A673 (cell line): ENCODE data around the gene PIK3AP1. TPM values are rescaled to one million over a fixed set of nuclear protein-coding genes. Genes with fewer than 3 reads are reported as not detected.

ENCODE experiments used
- BruUV-seq: library from RNA; stranded (reverse); fragments of 400-500 nt; replicated peaks from 2 replicates; lab custom pipeline; 2021; lab: Mats Ljungman, UMichigan
- CTCF ChIA-PET: fragments of 300-600 bp; sonication (Branson Sonifier 250); formaldehyde crosslinking; loops from one replicate; lab custom pipeline; 2022; ENCODE audit warnings: antibody characterized with exemption; lab: Charles Lee
- POLR2A ChIA-PET: fragments of 300-600 bp; sonication (Branson Sonifier 250); formaldehyde crosslinking; loops from one replicate; lab custom pipeline; 2022; ENCODE audit warnings: antibody characterized with exemption; ENCODE audit not compliant: low non-redundant PET; lab: Charles Lee
- DNase-seq: peaks from one replicate; pipeline ENCODE4 v3.0.0-alpha.2; 2015; ENCODE audit warnings: low spot score
- H3K27ac ChIP-seq: fragments of 200-600 bp; sonication (generic); 2 replicates; pipeline ENCODE4 v1.5.1; 2016; ENCODE audit warnings: mixed run types, low read depth, mild to moderate bottlenecking, mixed read lengths, antibody characterized with exemption, low read length; ENCODE audit not compliant: poor library complexity, severe bottlenecking
- H3K27me3 ChIP-seq: fragments of 200-600 bp; sonication (generic); replicated peaks from 2 replicates; pipeline ENCODE4 v1.6.1; 2017; ENCODE audit warnings: mixed run types, low read depth, mild to moderate bottlenecking, mixed read lengths, antibody characterized with exemption, low read length; ENCODE audit not compliant: insufficient read depth, poor library complexity
- H3K36me3 ChIP-seq: fragments of 200-600 bp; sonication (generic); 2 replicates; pipeline ENCODE4 v1.6.1; 2016; ENCODE audit warnings: mixed run types, mild to moderate bottlenecking, mixed read lengths, antibody characterized with exemption, low read length; ENCODE audit not compliant: insufficient read depth, poor library complexity, severe bottlenecking
- H3K4me1 ChIP-seq: fragments of 200-600 bp; sonication (generic); 2 replicates; pipeline ENCODE4 v1.6.1; 2017; ENCODE audit warnings: mixed run types, mild to moderate bottlenecking, mixed read lengths, antibody characterized with exemption, low read length; ENCODE audit not compliant: insufficient read depth, poor library complexity, severe bottlenecking
- H3K4me3 ChIP-seq: fragments of 200-600 bp; sonication (generic); 2 replicates; pipeline ENCODE4 v1.5.1; 2016; ENCODE audit warnings: low read depth, mixed run types, mild to moderate bottlenecking, mixed read lengths, low read length; ENCODE audit not compliant: poor library complexity, severe bottlenecking
- H3K9me3 ChIP-seq: fragments of 200-600 bp; sonication (generic); 2 replicates; pipeline ENCODE4 v1.6.1; 2016; ENCODE audit warnings: mixed run types, low read depth, mild to moderate bottlenecking, mixed read lengths, antibody characterized with exemption, low read length; ENCODE audit not compliant: poor library complexity, severe bottlenecking
- EZH2 ChIP-seq: fragments of 200-600 bp; sonication (generic); IDR thresholded peaks from 2 replicates; pipeline ENCODE4 v1.6.1; 2017; ENCODE audit warnings: borderline replicate concordance, low read depth, mild to moderate bottlenecking, mixed read lengths, antibody characterized with exemption, low read length; ENCODE audit not compliant: poor library complexity, severe bottlenecking
- intact Hi-C: fragments of 100-400 bp; cut with micrococcal nuclease; formaldehyde crosslinking; loops from one replicate; pipeline ENCODE4 v1.10.0; 2022; ENCODE audit not compliant: unreplicated experiment
- total RNA-seq: library from RNA; stranded (reverse); gene quantifications from 2 replicates; pipeline ENCODE4 v1.2.3, GENCODE V29; 2021
- TF ChIP-seq, protein P1 (sequence below): fragments of 300-800, 200-600 bp; sonication (generic); conservative IDR thresholded peaks from 2 replicates; pipeline ENCODE4 v1.5.1; 2017; ENCODE audit warnings: low read depth, mild to moderate bottlenecking, antibody characterized with exemption, low read length, moderate library complexity, mixed read lengths

Gene PIK3AP1
- total RNA-seq, 1 experiment from 2014 or later: 0.24 TPM

DNA sequence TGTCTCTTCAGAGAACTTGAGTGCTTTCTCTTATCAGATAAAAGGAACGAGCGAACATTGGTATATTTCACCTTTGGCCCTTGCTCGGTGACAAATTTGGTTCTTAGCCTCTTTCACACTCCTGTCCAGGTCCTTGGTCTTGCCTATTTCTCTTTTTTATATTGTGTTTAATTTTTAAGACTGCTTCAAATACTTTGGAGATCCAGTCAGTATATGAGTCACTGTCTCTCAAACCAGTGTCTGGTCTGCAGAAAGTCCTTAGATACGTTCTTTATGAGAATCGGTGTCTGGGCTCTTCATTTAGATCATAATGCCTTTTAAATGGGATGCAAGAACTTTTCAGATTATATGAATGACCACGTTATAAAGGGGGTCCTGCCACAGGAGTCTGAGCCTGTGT lies 55.0 kb downstream of the PIK3AP1 start:
- BruUV-seq: no TSS peak

DNA sequence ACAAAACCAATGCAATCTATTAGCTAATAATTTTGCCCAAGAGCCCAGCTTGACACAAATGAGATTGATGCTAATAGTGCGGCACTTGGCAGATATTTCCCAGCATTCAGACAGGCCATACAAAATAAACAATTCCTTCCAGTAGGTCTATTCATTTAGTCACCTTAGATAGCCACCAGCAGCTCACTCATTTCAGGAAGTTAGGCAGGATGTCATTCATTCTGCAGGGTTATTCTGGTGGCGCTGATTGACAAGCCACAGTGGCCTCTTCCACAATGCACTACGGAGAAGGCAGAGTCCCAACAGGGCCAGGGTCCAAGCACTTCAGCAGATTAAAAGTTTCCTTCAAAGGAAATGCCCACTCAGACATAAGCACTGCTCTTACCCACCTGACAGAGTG lies 55.8 kb downstream of the PIK3AP1 start:
- POLR2A ChIA-PET: no interaction called here
- intact Hi-C loops: no loop called here
- no peak overlapping the region for H3K27ac ChIP-seq
- no TSS peak for BruUV-seq
- CTCF ChIA-PET: no interaction called here
- TF ChIP-seq EZH2: no peak
- TF ChIP-seq, protein P1, sequence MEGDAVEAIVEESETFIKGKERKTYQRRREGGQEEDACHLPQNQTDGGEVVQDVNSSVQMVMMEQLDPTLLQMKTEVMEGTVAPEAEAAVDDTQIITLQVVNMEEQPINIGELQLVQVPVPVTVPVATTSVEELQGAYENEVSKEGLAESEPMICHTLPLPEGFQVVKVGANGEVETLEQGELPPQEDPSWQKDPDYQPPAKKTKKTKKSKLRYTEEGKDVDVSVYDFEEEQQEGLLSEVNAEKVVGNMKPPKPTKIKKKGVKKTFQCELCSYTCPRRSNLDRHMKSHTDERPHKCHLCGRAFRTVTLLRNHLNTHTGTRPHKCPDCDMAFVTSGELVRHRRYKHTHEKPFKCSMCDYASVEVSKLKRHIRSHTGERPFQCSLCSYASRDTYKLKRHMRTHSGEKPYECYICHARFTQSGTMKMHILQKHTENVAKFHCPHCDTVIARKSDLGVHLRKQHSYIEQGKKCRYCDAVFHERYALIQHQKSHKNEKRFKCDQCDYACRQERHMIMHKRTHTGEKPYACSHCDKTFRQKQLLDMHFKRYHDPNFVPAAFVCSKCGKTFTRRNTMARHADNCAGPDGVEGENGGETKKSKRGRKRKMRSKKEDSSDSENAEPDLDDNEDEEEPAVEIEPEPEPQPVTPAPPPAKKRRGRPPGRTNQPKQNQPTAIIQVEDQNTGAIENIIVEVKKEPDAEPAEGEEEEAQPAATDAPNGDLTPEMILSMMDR: no peak
- H3K27me3 ChIP-seq: no peaks in the 10 kb centered on the region
- H3K9me3 ChIP-seq: no peaks in the 10 kb centered on the region
- no peak overlapping the region for H3K4me3 ChIP-seq
- DNase-seq: no peak
- H3K4me1 ChIP-seq: no peaks in the 10 kb centered on the region
- H3K36me3 ChIP-seq: no peaks in the 10 kb centered on the region

More for the DNA sequence above, 55.0 kb downstream of the PIK3AP1 start:
- Histone ChIP-seq H3K27ac (no peak overlapping the region), H3K36me3 (no peaks in the 10 kb centered on the region), H3K4me3 (no peak overlapping the region), H3K4me1 (no peaks in the 10 kb centered on the region), H3K27me3 (no peaks in the 10 kb centered on the region), H3K9me3 (no peaks in the 10 kb centered on the region)
- TF ChIP-seq, protein P1: no peak
- no peak for TF ChIP-seq EZH2
- POLR2A ChIA-PET: no interaction called here
- DNase-seq: no peak
- intact Hi-C loops: no loop called here
- CTCF ChIA-PET: no interaction called here

GRCh38 chr10:96663797-96664196 lies 56.5 kb downstream of the PIK3AP1 start:
- DNase-seq: no peak
- CTCF ChIA-PET: no interaction called here
- Histone ChIP-seq H3K27me3 (no peaks in the 10 kb centered on the region), H3K4me1 (no peaks in the 10 kb centered on the region), H3K4me3 (no peak overlapping the region), H3K27ac (no peak overlapping the region), H3K9me3 (no peaks in the 10 kb centered on the region), H3K36me3 (no peaks in the 10 kb centered on the region)
- TF ChIP-seq EZH2: no peak
- TF ChIP-seq, protein P1: no peak
- BruUV-seq: no TSS peak
- intact Hi-C loops: no loop called here
- POLR2A ChIA-PET: no interaction called here
